ENCODE measurements around the gene OPCML. TPM values are rescaled to one million over a fixed set of nuclear protein-coding genes. Genes with fewer than 3 reads are reported as not detected.

Gene OPCML
- total RNA-seq, 1 donor from 2014 or later, result 0.09 TPM

DNA sequence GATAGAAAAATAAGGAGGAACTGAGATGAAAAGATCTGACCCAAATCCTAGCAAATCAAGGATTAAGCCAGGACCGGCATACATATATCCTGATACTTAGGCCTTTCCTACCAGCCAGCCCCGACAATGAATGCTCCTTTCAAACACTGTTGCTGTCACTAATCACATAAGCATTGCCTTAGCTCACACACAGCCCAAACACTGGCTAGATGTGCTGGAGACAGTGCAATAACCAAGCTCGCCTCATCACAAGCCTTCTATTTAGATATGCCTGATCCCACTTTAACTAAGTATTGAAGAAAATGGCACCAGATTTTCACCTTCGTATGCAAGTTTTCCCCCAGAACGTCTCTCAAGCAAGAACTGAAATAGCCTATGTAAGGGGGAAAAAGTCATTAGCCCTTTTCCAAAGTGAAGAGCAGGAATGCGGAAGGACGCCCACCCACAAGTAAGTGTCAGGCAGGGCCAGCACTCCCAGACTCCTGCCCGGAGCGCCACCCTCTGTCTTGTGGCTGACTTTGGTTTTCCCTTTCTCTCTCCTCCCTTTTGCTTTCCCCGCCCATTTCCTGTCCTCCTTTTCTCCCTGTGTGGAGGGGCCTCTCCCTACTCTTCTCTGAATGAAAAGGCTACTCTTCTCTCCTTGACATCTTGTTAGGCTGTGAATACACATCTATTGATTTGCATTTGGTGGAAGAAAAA lies 8.9 kb upstream of the OPCML start:
- DNase-seq (ENCODE audit: low spot score), result no peak

GRCh38 chr11:133536198-133536597 lies 3.9 kb upstream of the OPCML start:
- DNase-seq (ENCODE audit: low spot score), result no peak

DNA sequence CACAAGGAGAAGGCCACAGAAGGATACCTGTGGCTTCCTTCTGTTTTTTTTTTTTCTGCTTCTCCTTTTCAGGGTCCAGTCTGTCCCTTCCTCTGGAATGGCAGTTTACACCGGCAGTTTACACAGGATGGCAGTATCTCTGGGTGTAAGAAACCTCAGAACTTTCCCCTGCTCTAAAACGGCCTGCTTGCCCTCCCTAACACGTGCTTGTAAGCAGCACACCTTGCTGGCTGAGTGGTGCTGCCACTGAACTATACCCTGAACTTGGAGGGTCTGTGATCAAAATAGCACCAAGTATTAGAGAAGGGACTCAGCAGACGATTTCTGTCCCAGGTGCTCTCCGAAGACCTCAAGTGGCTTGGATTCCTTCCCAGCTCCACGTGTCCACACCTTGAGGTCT lies 904 bp upstream of the OPCML start:
- DNase-seq (ENCODE audit: low spot score), result no peak

- DNase-seq (ENCODE audit: low spot score), result no peak
Measured at GRCh38 chr11:133531458-133531857, 843 bp downstream of the OPCML start.

DNA sequence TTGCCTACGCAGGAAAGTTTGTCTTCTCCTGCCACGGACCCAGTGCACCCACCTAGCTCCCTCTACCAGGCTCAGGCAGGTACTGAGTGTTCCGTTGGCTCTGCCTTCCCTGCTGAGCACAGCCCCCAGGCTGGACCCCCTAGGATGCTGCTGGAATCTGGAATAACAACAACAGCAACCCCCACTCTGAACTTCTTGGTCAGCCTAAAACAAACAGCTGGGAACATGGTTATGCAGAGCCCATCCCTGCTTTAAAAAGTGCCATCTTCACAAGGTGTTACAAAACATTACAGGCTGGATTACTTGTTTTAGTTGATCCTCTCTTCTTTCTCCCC lies 1.8 kb downstream of the OPCML start:
- DNase-seq (ENCODE audit: low spot score), result no peak

GRCh38 chr11:133529807-133530500 lies 2.3 kb downstream of the OPCML start:
- no peak for DNase-seq (ENCODE audit: low spot score)

DNA sequence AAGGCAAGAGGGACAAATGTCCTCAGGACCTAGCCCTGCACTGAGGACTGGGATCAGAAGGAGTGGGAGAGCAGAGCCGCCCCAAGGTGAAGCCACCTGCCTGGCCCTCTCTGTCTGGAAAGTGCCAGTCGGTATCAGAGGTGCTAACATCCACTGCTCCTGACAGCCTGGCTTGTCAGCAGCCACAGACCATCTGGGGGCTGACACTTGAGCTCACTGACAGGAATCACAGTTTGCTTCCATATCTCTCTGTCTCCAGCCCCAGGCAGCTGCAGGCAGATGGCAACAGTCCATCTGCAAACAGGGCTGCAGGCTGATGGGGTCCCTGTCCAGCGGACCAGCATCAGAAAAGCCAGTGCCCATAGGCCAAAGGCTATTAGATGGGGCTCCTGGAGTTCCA lies 5.5 kb downstream of the OPCML start:
- no peak for DNase-seq (ENCODE audit: low spot score)

DNA sequence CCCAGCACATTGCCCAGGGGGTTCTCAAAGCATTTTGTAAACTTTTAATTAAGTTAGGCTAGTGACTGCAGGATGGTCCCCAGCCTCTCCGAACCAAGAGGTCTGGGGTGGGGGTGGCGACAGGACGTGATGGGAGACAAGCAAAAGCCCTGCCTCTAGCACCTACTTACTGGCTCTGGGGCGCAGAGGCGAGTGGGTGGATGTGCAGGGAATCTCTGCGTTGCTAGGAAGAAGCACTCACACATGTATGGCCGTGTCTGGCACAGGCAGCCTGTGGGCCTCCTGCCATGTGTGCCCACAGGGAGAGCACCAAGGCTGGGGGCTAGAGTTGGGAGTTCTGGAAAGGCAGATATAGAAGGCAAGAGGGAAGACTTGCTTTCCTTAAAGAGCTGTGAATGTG lies 6.3 kb downstream of the OPCML start:
- no peak for DNase-seq (ENCODE audit: low spot score)

DNA sequence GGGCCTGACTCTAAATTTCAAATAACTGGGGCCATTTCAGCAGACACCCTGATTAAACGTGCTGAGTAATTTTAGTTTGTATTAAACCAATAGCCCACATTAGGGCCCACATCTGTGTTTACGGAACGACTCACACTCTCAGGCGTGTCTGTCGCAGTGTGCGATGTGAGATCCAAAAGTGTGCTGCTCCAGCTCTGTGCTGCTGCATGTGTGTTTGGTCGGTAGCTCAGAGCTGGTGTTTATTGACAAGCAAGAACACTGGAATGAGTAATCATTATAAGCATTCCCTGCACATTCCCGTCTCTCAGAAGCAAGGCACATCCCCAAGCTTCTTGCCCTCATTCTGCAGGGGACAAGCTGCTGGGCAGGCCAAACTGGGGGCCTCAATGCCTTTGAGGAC lies 7.8 kb downstream of the OPCML start:
- DNase-seq (ENCODE audit: low spot score), result no peak

- peak; percentile 16 for DNase-seq (ENCODE audit: low spot score)
Measured at GRCh38 chr11:133522344-133522743, 10.0 kb downstream of the OPCML start.

DNA sequence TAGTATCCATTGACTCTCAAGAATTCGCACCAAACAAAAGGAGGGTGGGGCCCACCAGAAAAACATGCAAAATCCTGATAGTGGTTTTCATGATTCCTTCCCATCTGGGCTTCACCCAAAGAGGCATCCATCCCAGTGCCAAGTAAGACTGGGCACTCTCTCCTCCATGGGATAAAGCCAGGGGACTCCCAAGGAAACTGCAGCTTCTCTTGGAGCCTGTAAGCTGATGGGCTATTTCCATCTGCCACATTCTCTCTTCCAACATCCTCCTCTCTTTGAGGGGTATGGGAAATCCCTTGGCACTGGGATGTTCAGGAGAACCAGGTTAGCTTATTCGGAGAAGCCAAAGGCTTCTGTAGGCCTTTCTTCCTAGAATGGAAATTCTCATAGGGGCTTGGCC lies 10.8 kb downstream of the OPCML start:
- no peak for DNase-seq (ENCODE audit: low spot score)

DNA sequence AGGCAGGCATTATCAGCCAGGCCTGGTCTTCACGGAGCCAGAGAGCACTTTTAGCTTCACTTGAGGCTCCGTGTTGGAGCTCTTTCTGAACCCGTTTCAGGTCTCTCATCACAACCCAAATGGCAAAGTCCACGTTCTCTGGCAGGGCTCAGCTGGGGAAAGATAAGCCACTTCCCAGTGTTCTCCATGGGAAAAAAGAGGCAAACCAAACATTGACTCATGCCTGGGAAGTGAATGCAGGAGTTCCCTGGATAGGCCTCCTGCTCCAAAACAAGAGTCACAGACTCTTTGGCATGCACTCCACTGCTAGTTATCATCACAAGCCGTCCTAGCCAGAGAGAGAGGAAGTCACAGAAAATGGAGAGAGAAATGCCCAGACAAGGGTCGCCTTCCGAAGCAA lies 11.6 kb downstream of the OPCML start:
- peak; percentile 57 for DNase-seq (ENCODE audit: low spot score)

GRCh38 chr11:133519560-133519959 lies 12.7 kb downstream of the OPCML start:
- DNase-seq (ENCODE audit: low spot score), result no peak

DNA sequence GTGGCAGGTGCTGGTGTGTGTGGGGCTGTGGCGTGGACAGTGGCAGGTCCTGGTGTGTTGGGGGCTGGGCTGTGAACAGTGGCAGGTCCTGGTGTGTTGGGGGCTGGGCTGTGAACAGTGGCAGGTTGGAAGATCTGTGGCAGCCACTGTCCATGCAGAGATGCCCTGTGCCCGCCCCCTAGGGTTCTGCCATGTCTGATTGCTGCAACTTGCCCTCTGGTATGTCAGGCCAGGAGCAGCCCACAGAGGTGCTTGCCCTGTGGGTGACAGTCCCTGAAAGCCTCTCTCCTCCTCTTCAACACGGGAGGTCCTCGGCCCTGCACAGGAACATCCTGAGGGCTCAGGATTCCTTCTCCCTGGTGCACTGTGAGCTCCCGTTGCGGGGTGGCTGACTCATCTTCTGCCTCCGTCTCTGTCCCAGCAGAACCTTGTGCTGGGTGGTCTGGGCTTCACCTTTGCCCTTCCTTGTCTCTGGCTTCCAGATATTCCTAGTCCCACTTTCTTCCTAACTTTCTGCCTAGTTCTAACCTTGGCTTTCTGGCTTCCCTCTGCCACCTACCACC lies 13.5 kb downstream of the OPCML start:
- no peak for DNase-seq (ENCODE audit: low spot score)

- no peak for DNase-seq (ENCODE audit: low spot score)
Measured at GRCh38 chr11:133516845-133517244, 15.5 kb downstream of the OPCML start.

DNA sequence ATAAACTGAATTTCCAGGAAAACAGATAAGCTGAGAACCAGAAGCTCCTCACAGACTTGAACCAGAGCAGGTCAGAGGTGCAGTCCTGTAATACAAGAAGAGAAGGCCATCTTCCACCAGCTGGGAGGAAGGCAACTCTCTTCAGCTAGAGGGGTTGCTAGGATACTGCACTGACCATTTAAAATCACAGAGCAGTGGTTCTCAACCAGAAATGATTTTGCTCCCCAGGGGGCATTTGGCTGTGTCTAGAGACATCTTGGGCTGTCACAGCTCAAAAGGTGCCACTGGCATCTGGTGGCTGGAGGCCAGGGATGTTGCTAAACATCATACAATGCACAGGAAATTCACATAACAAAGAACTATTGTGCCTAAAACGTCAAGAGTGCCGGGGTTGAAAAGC lies 17.2 kb downstream of the OPCML start:
- DNase-seq (ENCODE audit: low spot score), result no peak

- DNase-seq (ENCODE audit: low spot score), result peak; percentile 2
Measured at GRCh38 chr11:133509924-133510697, 22.2 kb downstream of the OPCML start.

DNA sequence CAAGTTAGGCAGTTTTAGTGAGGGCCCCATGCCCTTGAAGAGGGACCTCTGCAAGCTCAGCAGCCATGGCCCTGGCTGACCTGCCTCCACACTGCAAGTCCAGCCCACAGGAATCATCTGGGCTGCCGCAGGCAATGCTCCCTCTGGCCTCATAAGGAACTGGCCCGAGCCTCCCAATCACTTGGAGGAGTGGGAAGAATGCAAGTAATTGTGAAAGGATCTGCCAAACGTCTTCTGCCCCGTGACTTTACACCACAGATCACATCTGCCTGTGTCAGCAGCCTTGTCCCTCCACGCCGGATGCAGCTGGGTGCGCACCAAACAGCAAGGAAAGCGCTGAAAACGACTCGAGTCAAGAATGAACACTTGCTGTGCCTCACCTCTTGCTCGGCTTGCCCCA lies 23.8 kb downstream of the OPCML start:
- DNase-seq (ENCODE audit: low spot score), result peak; percentile 6

DNA sequence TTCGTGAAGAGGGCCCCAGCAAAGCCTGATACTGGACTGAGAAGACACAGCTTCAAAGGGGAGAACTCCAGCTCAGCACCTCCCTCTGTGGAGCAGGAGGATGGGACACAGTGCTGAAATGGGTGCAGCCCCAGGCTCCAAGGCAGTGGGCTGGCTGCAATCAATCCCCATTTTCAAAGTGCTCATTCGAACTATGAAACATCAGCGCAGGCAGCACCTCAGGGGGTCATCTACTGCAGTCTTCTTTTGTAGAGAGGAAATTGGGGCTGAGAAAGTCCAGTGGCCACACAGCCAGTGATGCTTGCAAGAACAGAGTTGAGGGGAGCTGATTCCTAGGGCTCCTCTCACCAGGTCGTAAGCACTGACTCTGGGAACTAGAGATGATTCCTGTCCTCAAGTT lies 25.1 kb downstream of the OPCML start:
- DNase-seq (ENCODE audit: low spot score), result peak; percentile 3

- peak; percentile 1 for DNase-seq (ENCODE audit: low spot score)
Measured at GRCh38 chr11:133506551-133507094, 25.7 kb downstream of the OPCML start.

DNA sequence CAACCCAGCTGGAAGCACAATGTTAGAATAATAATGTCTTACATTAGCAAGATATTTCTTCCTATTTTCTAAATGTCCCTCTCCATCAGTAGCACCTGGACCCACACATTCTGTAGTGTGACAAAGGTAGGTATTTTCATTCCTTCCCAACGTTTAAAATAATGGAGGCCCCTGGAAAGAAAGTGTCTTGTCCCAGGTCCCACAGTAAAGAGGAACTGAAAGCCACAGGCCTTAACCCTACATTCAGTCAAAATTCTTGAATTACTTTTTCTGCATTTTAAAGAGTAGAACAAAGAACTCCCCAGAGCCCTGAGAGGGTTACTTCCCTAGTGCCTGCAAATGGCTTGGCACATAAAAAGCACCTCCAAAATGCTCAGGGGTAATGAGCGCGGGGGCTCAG lies 26.3 kb downstream of the OPCML start:
- DNase-seq (ENCODE audit: low spot score), result peak; percentile 0

DNA sequence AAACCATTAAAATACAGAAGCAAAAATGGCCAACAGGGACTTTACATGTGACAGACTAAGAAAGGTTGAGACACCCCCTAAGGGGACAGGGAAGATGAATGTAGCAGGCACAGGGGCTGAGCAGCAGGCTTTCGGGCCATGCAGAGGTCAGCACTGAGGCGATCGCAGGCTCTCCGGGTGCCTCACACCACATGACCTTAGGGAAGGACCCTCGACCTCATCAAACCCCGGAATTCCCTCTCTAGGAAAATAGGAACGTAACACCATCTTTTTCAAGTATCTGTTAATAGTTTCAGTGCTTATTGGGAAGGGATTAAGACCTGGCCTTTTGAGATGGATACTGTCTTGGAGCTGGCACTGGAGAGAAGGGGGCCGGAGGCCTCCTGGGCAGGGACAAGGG lies 27.4 kb downstream of the OPCML start:
- peak; percentile 0 for DNase-seq (ENCODE audit: low spot score)

Measured in mucosa of gallbladder (tissue), 1 donor.